MCF 10A (cell line): ENCODE measurements around the gene NATD1. TPM values are rescaled to one million over a fixed set of nuclear protein-coding genes. Genes with fewer than 3 reads are reported as not detected.
A peak's percentile ranks its signal among the peaks of the same experiment; 100 is the strongest.

ENCODE experiments used
- BruUV-seq: library from RNA; stranded (reverse); fragments of 400-500 nt; replicated peaks from 2 replicates; lab custom pipeline; 2021; lab: Mats Ljungman, UMichigan
- CTCF ChIA-PET: fragments of 300-600 bp; sonication (Branson Sonifier 250); formaldehyde crosslinking; extraction: SDS; loops from one replicate; lab custom pipeline; 2021; ENCODE audit warnings: antibody characterized with exemption, inconsistent platforms; lab: Yijun Ruan, JAX
- POLR2A ChIA-PET: fragments of 300-600, 350-650 bp; sonication (Branson Sonifier 250); formaldehyde crosslinking; extraction: SDS; loops from one replicate; lab custom pipeline; 2020; ENCODE audit warnings: antibody characterized with exemption, inconsistent platforms; lab: Yijun Ruan, JAX
- DNase-seq: peaks from one replicate; pipeline ENCODE4 v3.0.0-alpha.2; 2018; ENCODE audit not compliant: unreplicated experiment
- H3K27ac Mint-ChIP-seq: one replicate; pipeline ENCODE4 v1.8.0; 2022; ENCODE audit warnings: mild to moderate bottlenecking, low read depth, mixed read lengths; ENCODE audit not compliant: unreplicated experiment
- H3K27me3 Mint-ChIP-seq: one replicate; pipeline ENCODE4 v1.8.0; 2022; ENCODE audit warnings: mixed read lengths; ENCODE audit not compliant: insufficient read depth, unreplicated experiment
- H3K36me3 Mint-ChIP-seq: one replicate; pipeline ENCODE4 v1.8.0; 2022; ENCODE audit warnings: mild to moderate bottlenecking, moderate library complexity, mixed read lengths; ENCODE audit not compliant: insufficient read depth, unreplicated experiment
- H3K4me1 Mint-ChIP-seq: one replicate; pipeline ENCODE4 v1.8.0; 2022; ENCODE audit warnings: mixed read lengths; ENCODE audit not compliant: insufficient read depth, unreplicated experiment
- H3K4me3 Mint-ChIP-seq: one replicate; pipeline ENCODE4 v1.8.0; 2022; ENCODE audit warnings: mild to moderate bottlenecking, moderate library complexity, mixed read lengths; ENCODE audit not compliant: unreplicated experiment
- H3K9me3 Mint-ChIP-seq: one replicate; pipeline ENCODE4 v1.8.0; 2022; ENCODE audit warnings: mixed read lengths; ENCODE audit not compliant: unreplicated experiment
- intact Hi-C: fragments of 100-400 bp; cut with micrococcal nuclease; formaldehyde crosslinking; loops from 2 replicates; pipeline ENCODE4 v1.14.1; 2022
- total RNA-seq: library from RNA; stranded (reverse); gene quantifications from 2 replicates; pipeline ENCODE4 v1.2.3, GENCODE V29; 2022
- TF ChIP-seq, protein P1 (sequence below): fragments of 200-600 bp; IDR thresholded peaks from one replicate; pipeline ENCODE4 v1.8.0; 2022; ENCODE audit warnings: antibody characterized with exemption, mild to moderate bottlenecking; ENCODE audit not compliant: unreplicated experiment

Gene NATD1
- total RNA-seq, 1 experiment from 2014 or later: 2.3 TPM

GRCh38 chr17:21211825-21212479, 41.3 kb downstream of the NATD1 start:
- DNase-seq: no peak
- Mint-ChIP-seq H3K4me1 (peaks cover 34% of the 10 kb centered on the region), H3K36me3 (peaks cover 19% of the 10 kb centered on the region), H3K4me3 (peak overlapping the region; percentile 88), H3K27me3 (no peaks in the 10 kb centered on the region), H3K27ac (no peak overlapping the region), H3K9me3 (no peaks in the 10 kb centered on the region)
- TF ChIP-seq, protein P1, sequence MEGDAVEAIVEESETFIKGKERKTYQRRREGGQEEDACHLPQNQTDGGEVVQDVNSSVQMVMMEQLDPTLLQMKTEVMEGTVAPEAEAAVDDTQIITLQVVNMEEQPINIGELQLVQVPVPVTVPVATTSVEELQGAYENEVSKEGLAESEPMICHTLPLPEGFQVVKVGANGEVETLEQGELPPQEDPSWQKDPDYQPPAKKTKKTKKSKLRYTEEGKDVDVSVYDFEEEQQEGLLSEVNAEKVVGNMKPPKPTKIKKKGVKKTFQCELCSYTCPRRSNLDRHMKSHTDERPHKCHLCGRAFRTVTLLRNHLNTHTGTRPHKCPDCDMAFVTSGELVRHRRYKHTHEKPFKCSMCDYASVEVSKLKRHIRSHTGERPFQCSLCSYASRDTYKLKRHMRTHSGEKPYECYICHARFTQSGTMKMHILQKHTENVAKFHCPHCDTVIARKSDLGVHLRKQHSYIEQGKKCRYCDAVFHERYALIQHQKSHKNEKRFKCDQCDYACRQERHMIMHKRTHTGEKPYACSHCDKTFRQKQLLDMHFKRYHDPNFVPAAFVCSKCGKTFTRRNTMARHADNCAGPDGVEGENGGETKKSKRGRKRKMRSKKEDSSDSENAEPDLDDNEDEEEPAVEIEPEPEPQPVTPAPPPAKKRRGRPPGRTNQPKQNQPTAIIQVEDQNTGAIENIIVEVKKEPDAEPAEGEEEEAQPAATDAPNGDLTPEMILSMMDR: no peak
- CTCF ChIA-PET: interaction anchor here (0.5 to 3.0 kb wide), 13 partner anchors 10 to 302 kb away, joined by 3 to 15 read pairs (median 3); no protein-coding TSS in a partner anchor
- intact Hi-C loops: loop anchor here (5.0 kb wide), 2 partner anchors 75 to 170 kb away; partner anchors contain the start of gene USP22
- POLR2A ChIA-PET: interaction anchor here (0.7 to 5.5 kb wide), 6 partner anchors 17 to 169 kb away, joined by 4 to 47 read pairs (median 27); partner anchors contain the start of genes DHRS7B, NATD1 and USP22
- no TSS peak for BruUV-seq

GRCh38 chr17:21210411-21211076, 42.7 kb downstream of the NATD1 start:
- Mint-ChIP-seq H3K9me3 (no peaks in the 10 kb centered on the region), H3K4me1 (peaks cover 26% of the 10 kb centered on the region), H3K27me3 (no peaks in the 10 kb centered on the region), H3K27ac (no peak overlapping the region), H3K36me3 (peaks cover 28% of the 10 kb centered on the region), H3K4me3 (no peak overlapping the region)
- intact Hi-C loops: loop anchor here (5.0 kb wide), 2 partner anchors 77 to 168 kb away; partner anchors contain the start of gene USP22
- POLR2A ChIA-PET: interaction anchor here (0.8 to 0.9 kb wide), 2 partner anchors 13 to 167 kb away, joined by 3 to 6 read pairs; partner anchors contain the start of gene USP22
- TF ChIP-seq, protein P1: no peak
- DNase-seq: no peak
- BruUV-seq: no TSS peak
- CTCF ChIA-PET: interaction anchor here (0.7 to 0.9 kb wide), 2 partner anchors 32 to 70 kb away, joined by 3 read pairs; no protein-coding TSS in a partner anchor

DNA sequence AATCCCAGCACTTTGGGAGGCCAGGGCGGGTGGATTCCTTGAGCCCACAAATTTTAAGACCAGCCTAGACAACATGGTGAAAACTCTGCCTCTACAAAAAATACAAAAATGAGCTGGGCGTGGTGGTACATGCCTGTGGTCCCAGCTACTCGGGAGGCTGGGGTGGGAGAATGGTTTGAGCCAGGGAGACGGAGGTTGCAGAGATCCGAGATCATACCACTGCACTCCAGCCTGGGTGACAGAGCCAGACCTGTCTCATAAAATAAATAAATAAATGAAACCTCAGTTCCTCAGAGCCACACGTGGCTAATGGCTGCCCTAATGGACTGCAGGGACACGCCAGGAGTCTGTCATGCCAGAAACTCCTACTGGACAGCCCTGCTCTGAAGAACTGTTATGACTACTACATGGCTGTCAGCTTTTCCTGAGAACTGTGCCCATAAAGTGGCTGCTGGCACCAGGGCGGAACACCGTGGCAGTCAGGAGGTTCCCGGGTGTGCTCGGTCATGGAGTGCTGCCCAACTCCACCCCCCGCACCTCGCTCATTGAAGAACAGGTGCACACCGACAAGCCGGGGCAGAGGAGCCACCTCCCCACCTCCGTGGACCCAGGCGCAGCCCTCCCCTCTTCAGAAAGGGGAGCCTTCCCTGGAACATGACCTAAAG, 43.6 kb downstream of the NATD1 start:
- BruUV-seq: no TSS peak
- CTCF ChIA-PET: interaction anchor here (0.6 kb wide), 1 partner anchor 43 kb away, joined by 3 read pairs; no protein-coding TSS in a partner anchor
- Mint-ChIP-seq H3K4me3 (no peak overlapping the region), H3K27ac (no peak overlapping the region), H3K4me1 (peaks cover 18% of the 10 kb centered on the region), H3K27me3 (no peaks in the 10 kb centered on the region), H3K36me3 (peaks cover 28% of the 10 kb centered on the region), H3K9me3 (no peaks in the 10 kb centered on the region)
- intact Hi-C loops: loop anchor here (5.0 kb wide), 2 partner anchors 78 to 167 kb away; partner anchors contain the start of gene USP22
- TF ChIP-seq, protein P1: no peak
- POLR2A ChIA-PET: interaction anchor here (0.6 kb wide), 1 partner anchor 166 kb away, joined by 3 read pairs; no protein-coding TSS in a partner anchor
- DNase-seq: no peak
